HepG2 (cell line): Measurements from ENCODE around the gene PFN4. TPM values are rescaled to one million over a fixed set of nuclear protein-coding genes. Genes with fewer than 3 reads are reported as not detected.
"Not testable (repeated sequence)": the region's sequence is repeated elsewhere in the genome, so short reads cannot be mapped to it uniquely, and the experiment has no call there.

Experiments used
- ATAC-seq: fragments of 200-7000 bp; cut with Tn5 transposase; 3 replicates; pipeline ENCODE4 v1.9.1; 2020; ENCODE audit warnings: mild to moderate bottlenecking, moderate library complexity
- BruUV-seq: library from RNA; stranded (reverse); fragments of 400-500 nt; replicated peaks from 2 replicates; lab custom pipeline; 2021; lab: Mats Ljungman, UMichigan
- CTCF ChIA-PET: fragments of 300-600 bp; formaldehyde crosslinking; extraction: SDS; loops from one replicate; lab custom pipeline; 2021; ENCODE audit warnings: low total read pairs, inconsistent platforms, low intra/inter-chr PET ratio; lab: Yijun Ruan, JAX
- POLR2A ChIA-PET: fragments of 350-600 bp; sonication (Branson Sonifier 250); formaldehyde crosslinking; loops from one replicate; lab custom pipeline; 2020; ENCODE audit warnings: antibody characterized with exemption, inconsistent platforms; lab: Yijun Ruan, JAX
- DNase-seq: peaks from one replicate; pipeline ENCODE4 v3.0.0-alpha.2; 2015; ENCODE audit warnings: low spot score
- FAIRE-seq: peaks from 3 replicates; lab custom pipeline; 2011; peaks lifted over from hg19 to GRCh38; lab: Jason Lieb, UNC
- H2AFZ ChIP-seq: one replicate; pipeline ENCODE4 v1.6.1; 2011; ENCODE audit warnings: low read length, inconsistent platforms
- H3K27ac ChIP-seq: fragments of 300-600 bp; 3 replicates; pipeline ENCODE4 v1.8.0; 2011; ENCODE audit warnings: mixed run types, mild to moderate bottlenecking, mixed read lengths, low read length, inconsistent platforms; ENCODE audit not compliant: insufficient read depth; ENCODE audit errors: extremely low read length
- H3K27me3 ChIP-seq, 2 experiments: fragments of 200-600 bp in 1 of 2; 2 replicates in 1 of 2; 3 replicates in 1 of 2; pipeline versions ENCODE4 v1.6.0 to v1.8.0; 2011; ENCODE audit warnings: low read length in 2 of 2, mild to moderate bottlenecking in 2 of 2, moderate library complexity in 2 of 2, inconsistent platforms in 1 of 2; ENCODE audit not compliant: insufficient read depth in 2 of 2, control insufficient read depth in 1 of 2
- H3K36me3 ChIP-seq, 2 experiments: fragments of 200-600 bp in 1 of 2; replicated peaks in 1 of 2; 2 replicates in 1 of 2; 3 replicates in 1 of 2; pipeline versions ENCODE4 v1.5.1 to v1.8.0; 2011; ENCODE audit warnings: low read length in 2 of 2, inconsistent platforms in 1 of 2; ENCODE audit not compliant: insufficient read depth in 2 of 2, control insufficient read depth in 1 of 2
- H3K4me1 ChIP-seq: 2 replicates; pipeline ENCODE4 v1.5.1; 2012; ENCODE audit warnings: low read length, inconsistent platforms; ENCODE audit not compliant: insufficient read depth
- H3K4me2 ChIP-seq: 2 replicates; pipeline ENCODE4 v1.6.0; 2011; ENCODE audit warnings: low read depth, low read length, inconsistent platforms
- H3K4me3 ChIP-seq, 3 experiments: fragments of 200-600 bp in 1 of 3; sonication (generic), shearing (Covaris generic) in 1 of 3; replicated peaks in 1 of 3; 2 replicates each; pipeline ENCODE4 v1.5.1; 2011 to 2016; ENCODE audit warnings: low read length in 3 of 3, inconsistent platforms in 2 of 3, low read depth in 2 of 3, mild to moderate bottlenecking in 2 of 3, control low read depth in 1 of 3, mixed read lengths in 1 of 3; ENCODE audit not compliant: insufficient read depth in 1 of 3
- H3K79me2 ChIP-seq: one replicate; pipeline ENCODE4 v1.6.1; 2011; ENCODE audit warnings: low read length, inconsistent platforms; ENCODE audit not compliant: insufficient read depth
- H3K9ac ChIP-seq: 2 replicates; pipeline ENCODE4 v1.6.0; 2011; ENCODE audit warnings: mild to moderate bottlenecking, low read depth, low read length, inconsistent platforms; ENCODE audit not compliant: insufficient read depth
- H3K9me3 ChIP-seq: 2 replicates; pipeline ENCODE4 v1.5.1; 2012; ENCODE audit warnings: mild to moderate bottlenecking, low read length
- H4K20me1 ChIP-seq: 2 replicates; pipeline ENCODE4 v1.6.0; 2011; ENCODE audit warnings: inconsistent platforms, mild to moderate bottlenecking, low read length, moderate library complexity; ENCODE audit not compliant: insufficient read depth
- ISL2 ChIP-seq: sonication (generic); formaldehyde crosslinking; IDR thresholded peaks from 2 replicates; pipeline ENCODE4 v1.5.0; 2020; ENCODE audit warnings: missing genetic modification reagents
- ZNF605 ChIP-seq: sonication (generic); formaldehyde crosslinking; IDR thresholded peaks from 2 replicates; pipeline ENCODE4 v1.8.0; 2022; ENCODE audit warnings: mild to moderate bottlenecking, missing genetic modification reagents
- WGBS: methylation state at CpG from one replicate; pipeline ENCODE4 v1.1.6; 2017; ENCODE audit warnings: low lambda C conversion rate; 5-methylcytosine and 5-hydroxymethylcytosine counted together
- in situ Hi-C: cut with HindIII; loops from 2 replicates; pipeline ENCODE4 v1.10.0; 2017; ENCODE audit warnings: low pct_unique_long_range_greater_than_20kb; ENCODE audit not compliant: extremely low pct_ligation_motif_present
- intact Hi-C: fragments of 100-400 bp; cut with micrococcal nuclease; formaldehyde crosslinking; loops from one replicate; pipeline ENCODE4 v1.10.0; 2022; ENCODE audit not compliant: unreplicated experiment
- polyA plus RNA-seq, 8 experiments: library from polyadenylated mRNA; depleted of rRNA in 3 of 8; stranded (reverse) in 7 of 8; unstranded in 1 of 8; fragments of >200 nt; fragmentation: Illumina TruSeq in 4 of 8; extraction: Trizol in 4 of 8; gene quantifications; 2 replicates each; pipeline versions ENCODE4 v1.2.1 to v1.2.3, GENCODE V29; 2011 to 2016; ENCODE audit warnings: low read depth in 4 of 8, missing spikeins in 1 of 8, mixed read lengths in 1 of 8; ENCODE audit not compliant: insufficient read depth in 1 of 8
- total RNA-seq, 5 experiments: library from RNA; depleted of rRNA; stranded (reverse); fragments of >200 nt; fragmentation: Illumina TruSeq; extraction: Trizol; gene quantifications; 2 replicates each; pipeline ENCODE4 v1.2.3, GENCODE V29; 2016; ENCODE audit warnings: low read depth in 1 of 5
- TF ChIP-seq, protein P1 (sequence below), 2 experiments: sonication (generic) in 1 of 2; formaldehyde crosslinking in 1 of 2; IDR thresholded peaks; 2 replicates each; pipeline versions ENCODE4 v1.4.0 to v1.6.1; 2016 to 2020; ENCODE audit warnings: borderline replicate concordance in 1 of 2, low read depth in 1 of 2, mild to moderate bottlenecking in 1 of 2, missing genetic modification reagents in 1 of 2
- TF ChIP-seq, protein P2 (sequence below): sonication (generic); formaldehyde crosslinking; IDR thresholded peaks from 2 replicates; pipeline ENCODE4 v1.5.1; 2020; ENCODE audit warnings: mild to moderate bottlenecking, missing genetic modification reagents, moderate library complexity
- TF ChIP-seq, protein P3 (sequence below): sonication (generic); formaldehyde crosslinking; IDR thresholded peaks from 2 replicates; pipeline ENCODE4 v1.5.0; 2020; ENCODE audit warnings: missing genetic modification reagents
- TF ChIP-seq, protein P4 (sequence below): sonication (generic); formaldehyde crosslinking; IDR thresholded peaks from 2 replicates; pipeline ENCODE4 v1.8.1; 2023; ENCODE audit warnings: mild to moderate bottlenecking, missing genetic modification reagents

The PFN4 gene
- total and polyA plus RNA-seq, 2 of the 13 experiments (the other 11 are each of a cell fraction or from before 2014, with no cell fraction given), result 0.12 to 0.20 TPM

DNA sequence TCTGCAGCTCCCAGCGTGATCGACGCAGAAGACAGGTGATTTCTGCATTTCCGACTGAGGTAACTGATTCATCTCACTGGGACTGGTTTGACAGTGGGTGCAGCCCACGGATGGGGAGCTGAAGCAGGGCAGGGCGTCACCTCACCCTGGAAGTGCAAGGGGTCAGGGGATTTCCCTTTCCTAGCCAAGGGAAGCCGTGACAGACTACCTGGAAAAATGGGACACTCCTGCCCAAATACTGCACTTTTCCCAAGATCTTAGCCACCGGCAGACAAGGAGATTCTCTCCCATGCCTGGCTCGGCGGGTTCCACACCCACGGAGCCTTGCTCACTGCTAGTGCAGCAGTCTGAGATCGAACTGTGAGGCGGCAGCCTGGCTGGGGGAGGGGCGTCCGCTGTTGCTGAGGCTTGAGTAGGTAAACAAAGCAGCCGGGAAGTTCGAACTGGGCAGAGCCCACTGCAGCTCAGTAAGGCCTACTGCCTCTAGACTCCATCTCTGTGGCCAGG is 27.9 kb downstream of the PFN4 start:
- 16% methylated on average over 9 of the region's 17 CpGs for WGBS
- TF ChIP-seq ISL2 (CRISPR knock-in tag), result peak; percentile 32; the same call in 1 of the 2 replicates
- TF ChIP-seq, protein P1, sequence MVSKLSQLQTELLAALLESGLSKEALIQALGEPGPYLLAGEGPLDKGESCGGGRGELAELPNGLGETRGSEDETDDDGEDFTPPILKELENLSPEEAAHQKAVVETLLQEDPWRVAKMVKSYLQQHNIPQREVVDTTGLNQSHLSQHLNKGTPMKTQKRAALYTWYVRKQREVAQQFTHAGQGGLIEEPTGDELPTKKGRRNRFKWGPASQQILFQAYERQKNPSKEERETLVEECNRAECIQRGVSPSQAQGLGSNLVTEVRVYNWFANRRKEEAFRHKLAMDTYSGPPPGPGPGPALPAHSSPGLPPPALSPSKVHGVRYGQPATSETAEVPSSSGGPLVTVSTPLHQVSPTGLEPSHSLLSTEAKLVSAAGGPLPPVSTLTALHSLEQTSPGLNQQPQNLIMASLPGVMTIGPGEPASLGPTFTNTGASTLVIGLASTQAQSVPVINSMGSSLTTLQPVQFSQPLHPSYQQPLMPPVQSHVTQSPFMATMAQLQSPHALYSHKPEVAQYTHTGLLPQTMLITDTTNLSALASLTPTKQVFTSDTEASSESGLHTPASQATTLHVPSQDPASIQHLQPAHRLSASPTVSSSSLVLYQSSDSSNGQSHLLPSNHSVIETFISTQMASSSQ (IDR thresholded peaks at IDR 0.05; ENCODE audit: low read depth), result not testable (repeated sequence)
- TF ChIP-seq, protein P1 (CRISPR knock-in tag; IDR thresholded peaks at IDR 0.05; ENCODE audit: borderline replicate concordance), result 0 out of 2 replicates have a peak, but pooled peaks have one; percentile 25
- TF ChIP-seq, protein P2, sequence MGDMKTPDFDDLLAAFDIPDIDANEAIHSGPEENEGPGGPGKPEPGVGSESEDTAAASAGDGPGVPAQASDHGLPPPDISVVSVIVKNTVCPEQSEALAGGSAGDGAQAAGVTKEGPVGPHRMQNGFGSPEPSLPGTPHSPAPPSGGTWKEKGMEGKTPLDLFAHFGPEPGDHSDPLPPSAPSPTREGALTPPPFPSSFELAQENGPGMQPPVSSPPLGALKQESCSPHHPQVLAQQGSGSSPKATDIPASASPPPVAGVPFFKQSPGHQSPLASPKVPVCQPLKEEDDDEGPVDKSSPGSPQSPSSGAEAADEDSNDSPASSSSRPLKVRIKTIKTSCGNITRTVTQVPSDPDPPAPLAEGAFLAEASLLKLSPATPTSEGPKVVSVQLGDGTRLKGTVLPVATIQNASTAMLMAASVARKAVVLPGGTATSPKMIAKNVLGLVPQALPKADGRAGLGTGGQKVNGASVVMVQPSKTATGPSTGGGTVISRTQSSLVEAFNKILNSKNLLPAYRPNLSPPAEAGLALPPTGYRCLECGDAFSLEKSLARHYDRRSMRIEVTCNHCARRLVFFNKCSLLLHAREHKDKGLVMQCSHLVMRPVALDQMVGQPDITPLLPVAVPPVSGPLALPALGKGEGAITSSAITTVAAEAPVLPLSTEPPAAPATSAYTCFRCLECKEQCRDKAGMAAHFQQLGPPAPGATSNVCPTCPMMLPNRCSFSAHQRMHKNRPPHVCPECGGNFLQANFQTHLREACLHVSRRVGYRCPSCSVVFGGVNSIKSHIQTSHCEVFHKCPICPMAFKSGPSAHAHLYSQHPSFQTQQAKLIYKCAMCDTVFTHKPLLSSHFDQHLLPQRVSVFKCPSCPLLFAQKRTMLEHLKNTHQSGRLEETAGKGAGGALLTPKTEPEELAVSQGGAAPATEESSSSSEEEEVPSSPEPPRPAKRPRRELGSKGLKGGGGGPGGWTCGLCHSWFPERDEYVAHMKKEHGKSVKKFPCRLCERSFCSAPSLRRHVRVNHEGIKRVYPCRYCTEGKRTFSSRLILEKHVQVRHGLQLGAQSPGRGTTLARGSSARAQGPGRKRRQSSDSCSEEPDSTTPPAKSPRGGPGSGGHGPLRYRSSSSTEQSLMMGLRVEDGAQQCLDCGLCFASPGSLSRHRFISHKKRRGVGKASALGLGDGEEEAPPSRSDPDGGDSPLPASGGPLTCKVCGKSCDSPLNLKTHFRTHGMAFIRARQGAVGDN (CRISPR knock-in tag), result peak; percentile 75
- TF ChIP-seq, protein P3, sequence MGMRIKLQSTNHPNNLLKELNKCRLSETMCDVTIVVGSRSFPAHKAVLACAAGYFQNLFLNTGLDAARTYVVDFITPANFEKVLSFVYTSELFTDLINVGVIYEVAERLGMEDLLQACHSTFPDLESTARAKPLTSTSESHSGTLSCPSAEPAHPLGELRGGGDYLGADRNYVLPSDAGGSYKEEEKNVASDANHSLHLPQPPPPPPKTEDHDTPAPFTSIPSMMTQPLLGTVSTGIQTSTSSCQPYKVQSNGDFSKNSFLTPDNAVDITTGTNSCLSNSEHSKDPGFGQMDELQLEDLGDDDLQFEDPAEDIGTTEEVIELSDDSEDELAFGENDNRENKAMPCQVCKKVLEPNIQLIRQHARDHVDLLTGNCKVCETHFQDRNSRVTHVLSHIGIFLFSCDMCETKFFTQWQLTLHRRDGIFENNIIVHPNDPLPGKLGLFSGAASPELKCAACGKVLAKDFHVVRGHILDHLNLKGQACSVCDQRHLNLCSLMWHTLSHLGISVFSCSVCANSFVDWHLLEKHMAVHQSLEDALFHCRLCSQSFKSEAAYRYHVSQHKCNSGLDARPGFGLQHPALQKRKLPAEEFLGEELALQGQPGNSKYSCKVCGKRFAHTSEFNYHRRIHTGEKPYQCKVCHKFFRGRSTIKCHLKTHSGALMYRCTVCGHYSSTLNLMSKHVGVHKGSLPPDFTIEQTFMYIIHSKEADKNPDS (CRISPR knock-in tag), result 0 out of 2 replicates have a peak, but pooled peaks have one; percentile 28
- TF ChIP-seq ZNF605, result 0 out of 2 replicates have a peak, but pooled peaks have one; percentile 33
- TF ChIP-seq, protein P4, sequence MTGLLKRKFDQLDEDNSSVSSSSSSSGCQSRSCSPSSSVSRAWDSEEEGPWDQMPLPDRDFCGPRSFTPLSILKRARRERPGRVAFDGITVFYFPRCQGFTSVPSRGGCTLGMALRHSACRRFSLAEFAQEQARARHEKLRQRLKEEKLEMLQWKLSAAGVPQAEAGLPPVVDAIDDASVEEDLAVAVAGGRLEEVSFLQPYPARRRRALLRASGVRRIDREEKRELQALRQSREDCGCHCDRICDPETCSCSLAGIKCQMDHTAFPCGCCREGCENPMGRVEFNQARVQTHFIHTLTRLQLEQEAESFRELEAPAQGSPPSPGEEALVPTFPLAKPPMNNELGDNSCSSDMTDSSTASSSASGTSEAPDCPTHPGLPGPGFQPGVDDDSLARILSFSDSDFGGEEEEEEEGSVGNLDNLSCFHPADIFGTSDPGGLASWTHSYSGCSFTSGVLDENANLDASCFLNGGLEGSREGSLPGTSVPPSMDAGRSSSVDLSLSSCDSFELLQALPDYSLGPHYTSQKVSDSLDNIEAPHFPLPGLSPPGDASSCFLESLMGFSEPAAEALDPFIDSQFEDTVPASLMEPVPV (CRISPR knock-in tag), result 0 out of 2 replicates have a peak, but pooled peaks have one; percentile 28

More for the DNA sequence above, 27.9 kb downstream of the PFN4 start:
- BruUV-seq, in situ Hi-C loops, H3K27ac ChIP-seq, H4K20me1 ChIP-seq, H3K27me3 ChIP-seq, H3K79me2 ChIP-seq, intact Hi-C loops, CTCF ChIA-PET, H3K36me3 ChIP-seq, H3K9me3 ChIP-seq: not testable (repeated sequence)
- peaks cover 17% of the 10 kb centered on the region for H3K4me1 ChIP-seq
- H3K9ac ChIP-seq, result peak overlapping the region; percentile 35
- ATAC-seq (peak; percentile 53), DNase-seq (peak; percentile 25), FAIRE-seq (peak; percentile 49)
- peak overlapping the region; percentile 53 to 68 (median 61) for H3K4me3 ChIP-seq
- POLR2A ChIA-PET, result interaction anchor here (0.9 to 2.3 kb wide), 6 partner anchors 11 to 169 kb away, joined by 3 to 19 read pairs (median 4); partner anchors contain the start of genes ATAD2B, FAM228B and TP53I3
- H2AFZ ChIP-seq, result peak overlapping the region; percentile 34
- peak overlapping the region; percentile 94 for H3K4me2 ChIP-seq
